Astrocyte (in vitro differentiated cells and primary cell): ENCODE data around the gene TTC23. TPM values are rescaled to one million over a fixed set of nuclear protein-coding genes. Genes with fewer than 3 reads are reported as not detected.

Source experiments
- DNase-seq: peaks from one replicate; pipeline ENCODE4 v3.0.0-alpha.2; 2010; ENCODE audit warnings: low read depth
- FAIRE-seq: peaks from 2 replicates; lab custom pipeline; 2011; peaks lifted over from hg19 to GRCh38; lab: Jason Lieb, UNC
- H2AFZ ChIP-seq: 2 replicates; pipeline ENCODE4 v1.6.0; 2012; ENCODE audit warnings: low read depth, low read length, inconsistent platforms
- H3K27ac ChIP-seq: 2 replicates; pipeline ENCODE4 v1.5.1; 2011; ENCODE audit warnings: low read depth, low read length, inconsistent platforms
- H3K27me3 ChIP-seq: 2 replicates; pipeline ENCODE4 v1.6.0; 2011; ENCODE audit warnings: low read length, inconsistent platforms; ENCODE audit not compliant: insufficient read depth
- H3K36me3 ChIP-seq: 2 replicates; pipeline ENCODE4 v1.5.1; 2011; ENCODE audit warnings: low read length, inconsistent platforms; ENCODE audit not compliant: insufficient read depth
- H3K4me1 ChIP-seq: 2 replicates; pipeline ENCODE4 v1.5.1; 2011; ENCODE audit warnings: low read length, inconsistent platforms; ENCODE audit not compliant: insufficient read depth
- H3K4me2 ChIP-seq: 2 replicates; pipeline ENCODE4 v1.6.0; 2012; ENCODE audit warnings: low read length, inconsistent platforms
- H3K4me3 ChIP-seq: 2 replicates; pipeline ENCODE4 v1.5.1; 2011; ENCODE audit warnings: low read depth, mild to moderate bottlenecking, low read length, inconsistent platforms; ENCODE audit not compliant: insufficient read depth
- H3K79me2 ChIP-seq: 2 replicates; pipeline ENCODE4 v1.6.0; 2012; ENCODE audit warnings: mild to moderate bottlenecking, low read length, inconsistent platforms; ENCODE audit not compliant: insufficient read depth
- H3K9ac ChIP-seq: 2 replicates; pipeline ENCODE4 v1.6.0; 2012; ENCODE audit warnings: mild to moderate bottlenecking, low read length, inconsistent platforms
- H3K9me3 ChIP-seq: 2 replicates; pipeline ENCODE4 v1.5.1; 2012; ENCODE audit warnings: low read depth, mild to moderate bottlenecking, low read length, inconsistent platforms; ENCODE audit not compliant: insufficient read depth
- H4K20me1 ChIP-seq: 2 replicates; pipeline ENCODE4 v1.6.0; 2012; ENCODE audit warnings: low read length, inconsistent platforms; ENCODE audit not compliant: insufficient read depth
- H3K27ac Mint-ChIP-seq: one replicate; pipeline ENCODE4 v1.8.0; 2021; ENCODE audit warnings: mild to moderate bottlenecking, mixed read lengths; ENCODE audit not compliant: unreplicated experiment
- H3K27me3 Mint-ChIP-seq: one replicate; pipeline ENCODE4 v1.8.0; 2021; ENCODE audit warnings: low read depth, mixed read lengths; ENCODE audit not compliant: unreplicated experiment
- H3K36me3 Mint-ChIP-seq: one replicate; pipeline ENCODE4 v1.8.0; 2021; ENCODE audit warnings: low read depth, mixed read lengths; ENCODE audit not compliant: unreplicated experiment
- H3K4me1 Mint-ChIP-seq: one replicate; pipeline ENCODE4 v1.8.0; 2021; ENCODE audit warnings: low read depth, mixed read lengths; ENCODE audit not compliant: unreplicated experiment
- H3K4me3 Mint-ChIP-seq: one replicate; pipeline ENCODE4 v1.8.0; 2021; ENCODE audit warnings: mild to moderate bottlenecking, moderate library complexity, mixed read lengths; ENCODE audit not compliant: unreplicated experiment
- H3K9me3 Mint-ChIP-seq: one replicate; pipeline ENCODE4 v1.8.0; 2021; ENCODE audit warnings: mild to moderate bottlenecking, mixed read lengths; ENCODE audit not compliant: unreplicated experiment
- EZH2 ChIP-seq: IDR thresholded peaks from 2 replicates; pipeline ENCODE4 v1.6.1; 2012; ENCODE audit warnings: mild to moderate bottlenecking, low read length, inconsistent platforms; ENCODE audit not compliant: insufficient read depth
- total RNA-seq: library from RNA; stranded (reverse); gene quantifications from 2 replicates; pipeline ENCODE4 v1.2.1, GENCODE V29; 2021
- TF ChIP-seq, protein P1 (sequence below): IDR thresholded peaks from 2 replicates; pipeline ENCODE4 v1.5.1; 2011; ENCODE audit warnings: low read depth, mild to moderate bottlenecking, inconsistent platforms, low read length, moderate library complexity; ENCODE audit not compliant: insufficient read depth

The TTC23 gene
- total RNA-seq, 1 donor from 2014 or later = 20.2 TPM

DNA sequence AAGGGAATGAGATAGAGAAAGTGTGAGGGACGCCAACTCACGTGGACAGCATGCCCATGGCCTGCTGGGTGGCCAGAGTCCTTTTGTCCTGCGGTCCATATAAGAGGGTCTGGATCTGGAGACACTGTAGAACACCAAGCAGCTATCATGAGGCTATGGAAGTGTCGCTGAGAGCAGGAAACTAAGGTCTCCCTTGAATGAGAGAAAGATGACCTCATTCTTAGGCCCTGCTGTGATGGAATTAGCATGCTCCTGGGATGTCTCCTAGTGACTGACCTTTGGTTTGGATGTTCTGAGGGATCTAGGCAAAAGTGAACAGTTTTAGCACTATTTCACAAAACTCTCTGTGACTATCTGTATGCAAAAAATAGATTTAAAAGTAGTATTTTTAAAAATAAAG lies 110.1 kb downstream of the TTC23 start:
- H3K9me3 Mint-ChIP-seq = no peaks in the 10 kb centered on the region
- Histone ChIP-seq H3K27ac (no peak overlapping the region), H3K4me1 (peaks cover 9% of the 10 kb centered on the region), H2AFZ (no peak overlapping the region), H4K20me1 (no peaks in the 10 kb centered on the region), H3K79me2 (no peaks in the 10 kb centered on the region), H3K9ac (no peak overlapping the region), H3K9me3 (no peaks in the 10 kb centered on the region), H3K36me3 (no peaks in the 10 kb centered on the region), H3K4me2 (no peak overlapping the region), H3K27me3 (no peaks in the 10 kb centered on the region), H3K4me3 (no peak overlapping the region)
- FAIRE-seq (no peak), DNase-seq (no peak)
- H3K4me1 Mint-ChIP-seq = peaks cover 11% of the 10 kb centered on the region
- TF ChIP-seq, protein P1, sequence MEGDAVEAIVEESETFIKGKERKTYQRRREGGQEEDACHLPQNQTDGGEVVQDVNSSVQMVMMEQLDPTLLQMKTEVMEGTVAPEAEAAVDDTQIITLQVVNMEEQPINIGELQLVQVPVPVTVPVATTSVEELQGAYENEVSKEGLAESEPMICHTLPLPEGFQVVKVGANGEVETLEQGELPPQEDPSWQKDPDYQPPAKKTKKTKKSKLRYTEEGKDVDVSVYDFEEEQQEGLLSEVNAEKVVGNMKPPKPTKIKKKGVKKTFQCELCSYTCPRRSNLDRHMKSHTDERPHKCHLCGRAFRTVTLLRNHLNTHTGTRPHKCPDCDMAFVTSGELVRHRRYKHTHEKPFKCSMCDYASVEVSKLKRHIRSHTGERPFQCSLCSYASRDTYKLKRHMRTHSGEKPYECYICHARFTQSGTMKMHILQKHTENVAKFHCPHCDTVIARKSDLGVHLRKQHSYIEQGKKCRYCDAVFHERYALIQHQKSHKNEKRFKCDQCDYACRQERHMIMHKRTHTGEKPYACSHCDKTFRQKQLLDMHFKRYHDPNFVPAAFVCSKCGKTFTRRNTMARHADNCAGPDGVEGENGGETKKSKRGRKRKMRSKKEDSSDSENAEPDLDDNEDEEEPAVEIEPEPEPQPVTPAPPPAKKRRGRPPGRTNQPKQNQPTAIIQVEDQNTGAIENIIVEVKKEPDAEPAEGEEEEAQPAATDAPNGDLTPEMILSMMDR = no peak
- TF ChIP-seq EZH2 = no peak
- no peak overlapping the region for H3K4me3 Mint-ChIP-seq
- no peaks in the 10 kb centered on the region for H3K27me3 Mint-ChIP-seq
- H3K27ac Mint-ChIP-seq = no peak overlapping the region
- H3K36me3 Mint-ChIP-seq = peaks cover 13% of the 10 kb centered on the region

DNA sequence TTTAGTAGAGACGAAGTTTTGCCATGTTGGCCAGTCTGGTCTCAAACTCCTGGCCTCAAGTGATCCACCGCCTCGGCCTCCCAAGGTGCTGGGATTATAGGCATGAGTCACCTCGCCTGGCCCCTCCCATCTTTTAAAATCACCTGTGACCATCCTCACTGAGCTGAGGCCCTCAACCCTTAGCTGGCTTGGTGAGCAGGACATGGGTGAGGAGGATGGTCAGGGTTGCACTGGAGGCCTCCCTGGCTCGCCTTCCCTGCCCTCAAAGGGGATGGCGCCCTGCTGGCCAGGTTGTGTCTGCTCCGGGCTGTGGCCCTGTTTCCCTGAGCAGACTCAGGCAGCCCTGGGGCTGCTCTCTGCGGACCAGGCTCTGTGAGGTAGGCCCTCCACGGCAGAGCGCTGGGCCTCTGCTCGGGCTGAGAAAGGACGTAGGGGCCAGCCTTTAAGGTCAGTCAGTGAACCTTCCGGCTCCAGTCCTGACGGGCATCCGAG lies 110.8 kb downstream of the TTC23 start:
- no peak for TF ChIP-seq EZH2
- TF ChIP-seq, protein P1 = no peak
- Histone ChIP-seq H3K36me3 (no peaks in the 10 kb centered on the region), H3K9me3 (no peaks in the 10 kb centered on the region), H4K20me1 (no peaks in the 10 kb centered on the region), H3K27ac (no peak overlapping the region), H2AFZ (no peak overlapping the region), H3K27me3 (no peaks in the 10 kb centered on the region), H3K4me1 (peaks cover 9% of the 10 kb centered on the region), H3K4me3 (no peak overlapping the region), H3K4me2 (no peak overlapping the region), H3K9ac (no peak overlapping the region), H3K79me2 (no peaks in the 10 kb centered on the region)
- no peaks in the 10 kb centered on the region for H3K27me3 Mint-ChIP-seq
- no peak overlapping the region for H3K4me3 Mint-ChIP-seq
- no peak for FAIRE-seq
- H3K9me3 Mint-ChIP-seq = no peaks in the 10 kb centered on the region
- peaks cover 10% of the 10 kb centered on the region for H3K36me3 Mint-ChIP-seq
- H3K4me1 Mint-ChIP-seq = peaks cover 11% of the 10 kb centered on the region
- no peak overlapping the region for H3K27ac Mint-ChIP-seq
- no peak for DNase-seq

- Histone ChIP-seq H3K4me1 (peaks cover 9% of the 10 kb centered on the region), H3K27me3 (no peaks in the 10 kb centered on the region), H3K4me2 (no peak overlapping the region), H3K79me2 (no peaks in the 10 kb centered on the region), H3K27ac (no peak overlapping the region), H3K9ac (no peak overlapping the region), H3K4me3 (no peak overlapping the region), H4K20me1 (no peaks in the 10 kb centered on the region), H3K9me3 (no peaks in the 10 kb centered on the region), H2AFZ (no peak overlapping the region), H3K36me3 (no peaks in the 10 kb centered on the region)
- Mint-ChIP-seq H3K27me3 (no peaks in the 10 kb centered on the region), H3K4me1 (peaks cover 11% of the 10 kb centered on the region), H3K36me3 (peaks cover 10% of the 10 kb centered on the region), H3K4me3 (no peak overlapping the region), H3K9me3 (no peaks in the 10 kb centered on the region), H3K27ac (no peak overlapping the region)
- TF ChIP-seq, protein P1 = no peak
- FAIRE-seq (no peak), DNase-seq (no peak)
Measured at GRCh38 chr15:99137877-99138276, 111.5 kb downstream of the TTC23 start.
